HepG2 (cell line): Measurements from ENCODE around the gene ABHD12. TPM values are rescaled to one million over a fixed set of nuclear protein-coding genes. Genes with fewer than 3 reads are reported as not detected.

Experiments used
- ATAC-seq: fragments of 200-7000 bp; cut with Tn5 transposase; 3 replicates; pipeline ENCODE4 v1.9.1; 2020; ENCODE audit warnings: mild to moderate bottlenecking, moderate library complexity
- BruUV-seq: library from RNA; stranded (reverse); fragments of 400-500 nt; replicated peaks from 2 replicates; lab custom pipeline; 2021; lab: Mats Ljungman, UMichigan
- CTCF ChIA-PET: fragments of 300-600 bp; formaldehyde crosslinking; extraction: SDS; loops from one replicate; lab custom pipeline; 2021; ENCODE audit warnings: low total read pairs, inconsistent platforms, low intra/inter-chr PET ratio; lab: Yijun Ruan, JAX
- POLR2A ChIA-PET: fragments of 350-600 bp; sonication (Branson Sonifier 250); formaldehyde crosslinking; loops from one replicate; lab custom pipeline; 2020; ENCODE audit warnings: antibody characterized with exemption, inconsistent platforms; lab: Yijun Ruan, JAX
- DNase-seq: peaks from one replicate; pipeline ENCODE4 v3.0.0-alpha.2; 2015; ENCODE audit warnings: low spot score
- FAIRE-seq: peaks from 3 replicates; lab custom pipeline; 2011; peaks lifted over from hg19 to GRCh38; lab: Jason Lieb, UNC
- H2AFZ ChIP-seq: one replicate; pipeline ENCODE4 v1.6.1; 2011; ENCODE audit warnings: low read length, inconsistent platforms
- H3K27ac ChIP-seq: fragments of 300-600 bp; 3 replicates; pipeline ENCODE4 v1.8.0; 2011; ENCODE audit warnings: mixed run types, mild to moderate bottlenecking, mixed read lengths, low read length, inconsistent platforms; ENCODE audit not compliant: insufficient read depth; ENCODE audit errors: extremely low read length
- H3K27me3 ChIP-seq, 2 experiments: fragments of 200-600 bp in 1 of 2; 2 replicates in 1 of 2; 3 replicates in 1 of 2; pipeline versions ENCODE4 v1.6.0 to v1.8.0; 2011; ENCODE audit warnings: low read length in 2 of 2, mild to moderate bottlenecking in 2 of 2, moderate library complexity in 2 of 2, inconsistent platforms in 1 of 2; ENCODE audit not compliant: insufficient read depth in 2 of 2, control insufficient read depth in 1 of 2
- H3K36me3 ChIP-seq, 2 experiments: fragments of 200-600 bp in 1 of 2; replicated peaks in 1 of 2; 2 replicates in 1 of 2; 3 replicates in 1 of 2; pipeline versions ENCODE4 v1.5.1 to v1.8.0; 2011; ENCODE audit warnings: low read length in 2 of 2, inconsistent platforms in 1 of 2; ENCODE audit not compliant: insufficient read depth in 2 of 2, control insufficient read depth in 1 of 2
- H3K4me1 ChIP-seq: 2 replicates; pipeline ENCODE4 v1.5.1; 2012; ENCODE audit warnings: low read length, inconsistent platforms; ENCODE audit not compliant: insufficient read depth
- H3K4me2 ChIP-seq: 2 replicates; pipeline ENCODE4 v1.6.0; 2011; ENCODE audit warnings: low read depth, low read length, inconsistent platforms
- H3K4me3 ChIP-seq, 3 experiments: fragments of 200-600 bp in 1 of 3; sonication (generic), shearing (Covaris generic) in 1 of 3; replicated peaks in 1 of 3; 2 replicates each; pipeline ENCODE4 v1.5.1; 2011 to 2016; ENCODE audit warnings: low read length in 3 of 3, inconsistent platforms in 2 of 3, low read depth in 2 of 3, mild to moderate bottlenecking in 2 of 3, control low read depth in 1 of 3, mixed read lengths in 1 of 3; ENCODE audit not compliant: insufficient read depth in 1 of 3
- H3K79me2 ChIP-seq: one replicate; pipeline ENCODE4 v1.6.1; 2011; ENCODE audit warnings: low read length, inconsistent platforms; ENCODE audit not compliant: insufficient read depth
- H3K9ac ChIP-seq: 2 replicates; pipeline ENCODE4 v1.6.0; 2011; ENCODE audit warnings: mild to moderate bottlenecking, low read depth, low read length, inconsistent platforms; ENCODE audit not compliant: insufficient read depth
- H3K9me3 ChIP-seq: 2 replicates; pipeline ENCODE4 v1.5.1; 2012; ENCODE audit warnings: mild to moderate bottlenecking, low read length
- H4K20me1 ChIP-seq: 2 replicates; pipeline ENCODE4 v1.6.0; 2011; ENCODE audit warnings: inconsistent platforms, mild to moderate bottlenecking, low read length, moderate library complexity; ENCODE audit not compliant: insufficient read depth
- BRD4 ChIP-seq: sonication (generic); formaldehyde crosslinking; IDR thresholded peaks from 2 replicates; pipeline ENCODE4 v1.4.0; 2020; ENCODE audit warnings: missing genetic modification reagents
- FOXK2 ChIP-seq: fragments of 450-650 bp; IDR thresholded peaks from 2 replicates; pipeline ENCODE4 v1.6.1; 2016
- HNF4G ChIP-seq, 2 experiments: sonication (generic) in 1 of 2; formaldehyde crosslinking in 1 of 2; IDR thresholded peaks; 2 replicates each; pipeline versions ENCODE4 v1.4.0 to v1.6.1; 2011 to 2020; ENCODE audit warnings: borderline replicate concordance in 2 of 2, low read depth in 2 of 2, mild to moderate bottlenecking in 2 of 2, low read length in 1 of 2, missing genetic modification reagents in 1 of 2, moderate library complexity in 1 of 2
- ISX ChIP-seq: sonication (generic); formaldehyde crosslinking; conservative IDR thresholded peaks from 2 replicates; pipeline ENCODE4 v1.5.0; 2020; ENCODE audit warnings: missing genetic modification reagents
- MAF1 ChIP-seq: sonication (generic); formaldehyde crosslinking; IDR thresholded peaks from 2 replicates; pipeline ENCODE4 v1.5.0; 2020; ENCODE audit warnings: missing genetic modification reagents, borderline replicate concordance
- MIXL1 ChIP-seq: IDR thresholded peaks from 2 replicates; pipeline ENCODE4 v1.6.1; 2016
- MTA1 ChIP-seq: sonication (generic); formaldehyde crosslinking; IDR thresholded peaks from 2 replicates; pipeline ENCODE4 v1.4.0; 2020; ENCODE audit warnings: missing genetic modification reagents, mild to moderate bottlenecking, borderline replicate concordance
- MTF1 ChIP-seq: sonication (generic); formaldehyde crosslinking; IDR thresholded peaks from 2 replicates; pipeline ENCODE4 v1.5.0; 2020; ENCODE audit warnings: missing genetic modification reagents
- SIX1 ChIP-seq: sonication (generic); formaldehyde crosslinking; IDR thresholded peaks from 2 replicates; pipeline ENCODE4 v1.4.0; 2020; ENCODE audit warnings: missing genetic modification reagents, borderline replicate concordance
- SMARCC2 ChIP-seq: fragments of 450-650 bp; IDR thresholded peaks from 2 replicates; pipeline ENCODE4 v1.6.1; 2017; ENCODE audit warnings: antibody characterized with exemption, mild to moderate bottlenecking
- TSC22D2 ChIP-seq: sonication (generic); formaldehyde crosslinking; IDR thresholded peaks from 2 replicates; pipeline ENCODE4 v1.5.1; 2020; ENCODE audit warnings: missing genetic modification reagents, mild to moderate bottlenecking, borderline replicate concordance
- ZKSCAN5 ChIP-seq: sonication (generic); formaldehyde crosslinking; IDR thresholded peaks from 2 replicates; pipeline ENCODE4 v1.5.1; 2020; ENCODE audit warnings: mild to moderate bottlenecking, missing genetic modification reagents
- ZNF432 ChIP-seq: sonication (generic); formaldehyde crosslinking; IDR thresholded peaks from 2 replicates; pipeline ENCODE4 v1.5.0; 2020; ENCODE audit warnings: missing genetic modification reagents, mild to moderate bottlenecking, borderline replicate concordance
- ZNF451 ChIP-seq: sonication (generic); formaldehyde crosslinking; IDR thresholded peaks from 2 replicates; pipeline ENCODE4 v1.5.0; 2020; ENCODE audit warnings: mild to moderate bottlenecking, missing genetic modification reagents
- ZNF629 ChIP-seq: sonication (generic); formaldehyde crosslinking; conservative IDR thresholded peaks from 2 replicates; pipeline ENCODE4 v1.5.0; 2020; ENCODE audit warnings: missing genetic modification reagents
- ZNF878 ChIP-seq: sonication (generic); formaldehyde crosslinking; IDR thresholded peaks from 2 replicates; pipeline ENCODE4 v1.8.1; 2023; ENCODE audit warnings: mild to moderate bottlenecking, missing genetic modification reagents, moderate library complexity
- WGBS: methylation state at CpG from one replicate; pipeline ENCODE4 v1.1.6; 2017; ENCODE audit warnings: low lambda C conversion rate; 5-methylcytosine and 5-hydroxymethylcytosine counted together
- in situ Hi-C: cut with HindIII; loops from 2 replicates; pipeline ENCODE4 v1.10.0; 2017; ENCODE audit warnings: low pct_unique_long_range_greater_than_20kb; ENCODE audit not compliant: extremely low pct_ligation_motif_present
- intact Hi-C: fragments of 100-400 bp; cut with micrococcal nuclease; formaldehyde crosslinking; loops from one replicate; pipeline ENCODE4 v1.10.0; 2022; ENCODE audit not compliant: unreplicated experiment
- polyA plus RNA-seq, 8 experiments: library from polyadenylated mRNA; depleted of rRNA in 3 of 8; stranded (reverse) in 7 of 8; unstranded in 1 of 8; fragments of >200 nt; fragmentation: Illumina TruSeq in 4 of 8; extraction: Trizol in 4 of 8; gene quantifications; 2 replicates each; pipeline versions ENCODE4 v1.2.1 to v1.2.3, GENCODE V29; 2011 to 2016; ENCODE audit warnings: low read depth in 4 of 8, missing spikeins in 1 of 8, mixed read lengths in 1 of 8; ENCODE audit not compliant: insufficient read depth in 1 of 8
- total RNA-seq, 5 experiments: library from RNA; depleted of rRNA; stranded (reverse); fragments of >200 nt; fragmentation: Illumina TruSeq; extraction: Trizol; gene quantifications; 2 replicates each; pipeline ENCODE4 v1.2.3, GENCODE V29; 2016; ENCODE audit warnings: low read depth in 1 of 5
- TF ChIP-seq, protein P1 (sequence below): sonication (generic); formaldehyde crosslinking; IDR thresholded peaks from 2 replicates; pipeline ENCODE4 v1.5.1; 2020; ENCODE audit warnings: missing genetic modification reagents, mild to moderate bottlenecking, borderline replicate concordance
- TF ChIP-seq, protein P2 (sequence below): sonication (generic); formaldehyde crosslinking; IDR thresholded peaks from 2 replicates; pipeline ENCODE4 v1.5.0; 2020; ENCODE audit warnings: missing genetic modification reagents, mild to moderate bottlenecking, borderline replicate concordance
- TF ChIP-seq, protein P3 (sequence below): sonication (generic); formaldehyde crosslinking; IDR thresholded peaks from 2 replicates; pipeline ENCODE4 v1.8.1; 2023; ENCODE audit warnings: mild to moderate bottlenecking, missing genetic modification reagents

The ABHD12 gene
- total and polyA plus RNA-seq, 2 of the 13 experiments (the other 11 are each of a cell fraction or from before 2014, with no cell fraction given): 23.5 to 72.1 TPM

DNA sequence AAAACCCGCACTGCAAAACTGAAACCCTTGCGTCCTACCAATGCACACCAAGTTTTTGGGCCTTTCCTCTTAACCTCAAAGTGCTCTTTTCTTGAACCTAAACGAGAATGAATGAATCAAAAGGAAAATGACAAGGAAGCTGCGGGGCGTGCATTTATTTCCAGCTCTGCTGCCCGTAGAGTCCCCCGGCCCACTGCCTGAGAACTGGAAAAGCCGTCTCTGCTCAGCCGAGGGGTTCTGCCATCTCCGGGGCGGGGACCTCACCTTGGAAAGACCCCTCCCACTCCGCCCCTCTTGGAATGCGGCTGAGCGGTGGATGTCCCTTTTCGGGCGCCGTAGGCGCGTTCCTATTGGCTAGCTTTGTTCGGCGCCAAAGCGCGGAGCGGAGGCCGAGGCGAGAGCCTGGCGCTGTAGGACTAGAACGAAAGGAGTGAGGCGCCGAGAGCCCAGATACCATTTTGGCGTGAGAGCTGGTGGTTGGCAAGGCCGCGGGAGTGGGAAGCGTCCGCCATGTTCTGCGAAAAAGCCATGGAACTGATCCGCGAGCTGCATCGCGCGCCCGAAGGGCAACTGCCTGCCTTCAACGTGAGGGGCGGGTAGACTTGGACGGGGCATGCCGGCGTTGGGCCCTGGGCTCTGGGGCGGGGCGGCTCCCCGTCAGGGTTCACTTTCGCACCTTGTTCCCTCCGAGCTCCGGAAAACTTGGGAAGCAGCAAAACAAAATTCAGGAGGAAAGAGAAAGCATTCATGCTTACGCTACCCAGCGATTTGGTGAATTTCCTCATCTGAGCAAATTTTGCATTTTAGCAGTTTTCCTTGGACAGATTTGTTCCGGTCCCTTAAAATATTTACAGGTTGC is 16.9 kb upstream of the ABHD12 start, which contains the start of gene GINS1:
Gene GINS1 (plus strand): TSS at position 363 of the 859 bp plus-strand sequence. CDS start 148 bp downstream, at position 511.
- FAIRE-seq: peak; percentile 96
- peak within 1 kb of the TSS; percentile 88 for H3K9ac ChIP-seq
- ATAC-seq: peak; percentile 93
- DNase-seq: peak; percentile 95
- H3K4me2 ChIP-seq: peak within 1 kb of the TSS; percentile 94
- H3K4me3 ChIP-seq: peak within 1 kb of the TSS; percentile 78 to 89 (median 88)
- peaks cover 1 to 5% of the 10 kb centered on the region in 2 experiments; a peak in 1 of 5 replicates for H3K36me3 ChIP-seq
- H3K4me1 ChIP-seq: peaks cover 24% of the 10 kb centered on the region
- H3K27me3 ChIP-seq: no peaks in the 10 kb centered on the region; a peak in 1 of 5 replicates
- H3K9me3 ChIP-seq: peaks cover 23% of the 10 kb centered on the region
- H3K79me2 ChIP-seq: peaks cover 22% of the 10 kb centered on the region
- H3K27ac ChIP-seq: peak within 1 kb of the TSS; percentile 86
- ChIA-PET POLR2A (interaction anchor here (0.8 to 2.9 kb wide), 16 partner anchors 9 to 215 kb away, joined by 3 to 25 read pairs (median 4); partner anchors contain the start of genes ABHD12, ENTPD6 and PYGB), CTCF (interaction anchor here (0.7 kb wide), 1 partner anchor 98 kb away, joined by 3 read pairs; no protein-coding TSS in a partner anchor)
- peak within 1 kb of the TSS; percentile 95 for H2AFZ ChIP-seq
- BruUV-seq: TSS peak; percentile 90
- in situ Hi-C loops (no loop called here), intact Hi-C loops (loop anchor here (1.0 to 2.0 kb wide), 3 partner anchors 17 to 97 kb away; partner anchors contain the start of gene ABHD12)
- 1% methylated on average over 55 of the region's 56 CpGs for WGBS
- H4K20me1 ChIP-seq: no peaks in the 10 kb centered on the region
- TF ChIP-seq, protein P1, sequence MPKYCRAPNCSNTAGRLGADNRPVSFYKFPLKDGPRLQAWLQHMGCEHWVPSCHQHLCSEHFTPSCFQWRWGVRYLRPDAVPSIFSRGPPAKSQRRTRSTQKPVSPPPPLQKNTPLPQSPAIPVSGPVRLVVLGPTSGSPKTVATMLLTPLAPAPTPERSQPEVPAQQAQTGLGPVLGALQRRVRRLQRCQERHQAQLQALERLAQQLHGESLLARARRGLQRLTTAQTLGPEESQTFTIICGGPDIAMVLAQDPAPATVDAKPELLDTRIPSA (CRISPR knock-in tag): peak; percentile 56; the same call in 1 of the 2 replicates
- TF ChIP-seq MTF1 (CRISPR knock-in tag) (peak; percentile 98), FOXK2 (no peak), HNF4G (IDR thresholded peaks at IDR 0.05; ENCODE audit: borderline replicate concordance, low read depth, low read length) (0 out of 2 replicates have a peak, but pooled peaks have one; percentile 51), HNF4G (CRISPR knock-in tag; IDR thresholded peaks at IDR 0.05; ENCODE audit: borderline replicate concordance, low read depth) (peak; percentile 64; the same call in 1 of the 2 replicates), ISX (CRISPR knock-in tag) (peak; percentile 99), MAF1 (CRISPR knock-in tag) (peak; percentile 97; the same call in 1 of the 2 replicates), TSC22D2 (CRISPR knock-in tag) (peak; percentile 92; the same call in 1 of the 2 replicates), BRD4 (CRISPR knock-in tag) (peak; percentile 99), ZNF878 (CRISPR knock-in tag) (peak; percentile 100), ZNF629 (CRISPR knock-in tag) (peak; percentile 79), SMARCC2 (no peak), SIX1 (CRISPR knock-in tag) (no peak), ZNF451 (CRISPR knock-in tag) (peak; percentile 94), MTA1 (CRISPR knock-in tag) (peak; percentile 97; the same call in 1 of the 2 replicates), ZNF432 (CRISPR knock-in tag) (no peak), ZKSCAN5 (peak; percentile 62; the same call in 1 of the 2 replicates), MIXL1 (CRISPR knock-in tag) (peak; percentile 85)
- TF ChIP-seq, protein P2, sequence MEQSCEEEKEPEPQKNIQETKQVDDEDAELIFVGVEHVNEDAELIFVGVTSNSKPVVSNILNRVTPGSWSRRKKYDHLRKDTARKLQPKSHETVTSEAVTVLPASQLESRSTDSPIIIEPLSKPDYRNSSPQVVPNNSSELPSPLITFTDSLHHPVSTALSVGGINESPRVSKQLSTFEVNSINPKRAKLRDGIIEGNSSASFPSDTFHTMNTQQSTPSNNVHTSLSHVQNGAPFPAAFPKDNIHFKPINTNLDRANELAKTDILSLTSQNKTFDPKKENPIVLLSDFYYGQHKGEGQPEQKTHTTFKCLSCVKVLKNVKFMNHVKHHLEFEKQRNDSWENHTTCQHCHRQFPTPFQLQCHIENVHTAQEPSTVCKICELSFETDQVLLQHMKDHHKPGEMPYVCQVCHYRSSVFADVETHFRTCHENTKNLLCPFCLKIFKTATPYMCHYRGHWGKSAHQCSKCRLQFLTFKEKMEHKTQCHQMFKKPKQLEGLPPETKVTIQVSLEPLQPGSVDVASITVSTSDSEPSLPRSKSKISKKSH (CRISPR knock-in tag): peak; percentile 99
- TF ChIP-seq, protein P3, sequence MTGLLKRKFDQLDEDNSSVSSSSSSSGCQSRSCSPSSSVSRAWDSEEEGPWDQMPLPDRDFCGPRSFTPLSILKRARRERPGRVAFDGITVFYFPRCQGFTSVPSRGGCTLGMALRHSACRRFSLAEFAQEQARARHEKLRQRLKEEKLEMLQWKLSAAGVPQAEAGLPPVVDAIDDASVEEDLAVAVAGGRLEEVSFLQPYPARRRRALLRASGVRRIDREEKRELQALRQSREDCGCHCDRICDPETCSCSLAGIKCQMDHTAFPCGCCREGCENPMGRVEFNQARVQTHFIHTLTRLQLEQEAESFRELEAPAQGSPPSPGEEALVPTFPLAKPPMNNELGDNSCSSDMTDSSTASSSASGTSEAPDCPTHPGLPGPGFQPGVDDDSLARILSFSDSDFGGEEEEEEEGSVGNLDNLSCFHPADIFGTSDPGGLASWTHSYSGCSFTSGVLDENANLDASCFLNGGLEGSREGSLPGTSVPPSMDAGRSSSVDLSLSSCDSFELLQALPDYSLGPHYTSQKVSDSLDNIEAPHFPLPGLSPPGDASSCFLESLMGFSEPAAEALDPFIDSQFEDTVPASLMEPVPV: peak; percentile 100
